ENCODE results near the gene EFCAB6.

GRCh38 chr22:43682851-43683250, 129.3 kb downstream of the EFCAB6 start:
- TF ChIP-seq POLR2AphosphoS5 (IDR thresholded peaks at IDR 0.05): no peak
- TF ChIP-seq CTCF (IDR thresholded peaks at IDR 0.05): no peak

All from transverse colon (tissue), 4 donors.